Stimulated activated naive CD8-positive, alpha-beta T cell treated with anti-CD3 and anti-CD28 coated beads, Interleukin-15, Interleukin-2, amounts not matched to agents 100 U/mL and 50 U/mL, for 24 hours (primary cell): ENCODE measurements around the gene KDELR1.
A peak's percentile ranks its signal among the peaks of the same experiment; 100 is the strongest.

ENCODE experiments used
- ATAC-seq: fragments of 150-1000 bp; cut with Tn5 transposase; one replicate; pipeline ENCODE4 v1.10.0; 2021
- DNase-seq: peaks from one replicate; pipeline ENCODE4 v3.0.0; 2021

KDELR1 gene

DNA sequence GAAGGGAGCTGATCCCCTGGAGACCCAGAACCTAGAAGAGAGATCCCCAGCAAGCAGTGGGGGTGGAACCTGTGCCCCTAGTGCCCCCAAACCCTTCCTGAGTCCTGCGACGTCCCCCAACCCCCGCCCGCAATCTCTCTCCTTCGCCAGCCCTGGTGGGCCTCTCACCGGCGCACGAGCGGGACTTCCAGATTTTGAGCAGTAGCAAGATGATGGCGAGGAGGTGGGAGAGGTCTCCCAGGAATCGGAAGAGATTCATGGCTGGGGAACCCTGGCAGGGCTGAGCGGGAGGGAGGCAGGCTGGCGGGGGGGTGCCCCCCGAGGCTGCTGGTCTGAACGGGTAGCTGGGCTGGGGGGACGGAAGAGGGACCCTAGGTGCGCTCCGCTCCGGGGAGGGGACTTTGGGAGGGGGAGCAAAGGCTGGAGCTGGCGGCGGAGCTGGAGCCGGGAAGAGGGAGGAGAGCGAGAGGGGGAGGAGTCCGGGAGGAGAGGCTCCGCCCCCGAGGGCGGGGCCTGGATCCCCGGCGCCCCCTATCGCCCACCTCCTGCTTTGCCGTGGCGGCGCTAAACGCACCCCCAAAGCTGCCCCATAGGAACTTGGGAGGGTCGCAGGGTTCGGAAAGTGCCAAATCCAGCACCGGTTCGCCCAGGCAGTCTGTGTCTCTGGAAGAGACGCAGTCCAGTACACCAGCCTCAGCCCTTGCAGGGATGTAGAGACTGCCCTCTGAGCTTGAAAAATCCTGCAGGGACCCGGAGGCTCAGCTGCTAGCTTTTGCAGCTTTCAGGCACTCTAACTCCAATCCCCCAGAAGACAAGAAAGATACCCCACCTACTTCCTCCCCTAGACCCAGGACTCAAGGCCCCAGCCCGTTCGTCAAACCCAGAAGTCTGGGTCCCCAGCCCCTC, at the start of gene KDELR1:
TSS of gene KDELR1 (minus strand) at position 452 of the 906 bp plus-strand sequence. CDS start at position 259, 193 bp downstream.
- ATAC-seq (peak; percentile 79), DNase-seq (peak; percentile 82)

DNA sequence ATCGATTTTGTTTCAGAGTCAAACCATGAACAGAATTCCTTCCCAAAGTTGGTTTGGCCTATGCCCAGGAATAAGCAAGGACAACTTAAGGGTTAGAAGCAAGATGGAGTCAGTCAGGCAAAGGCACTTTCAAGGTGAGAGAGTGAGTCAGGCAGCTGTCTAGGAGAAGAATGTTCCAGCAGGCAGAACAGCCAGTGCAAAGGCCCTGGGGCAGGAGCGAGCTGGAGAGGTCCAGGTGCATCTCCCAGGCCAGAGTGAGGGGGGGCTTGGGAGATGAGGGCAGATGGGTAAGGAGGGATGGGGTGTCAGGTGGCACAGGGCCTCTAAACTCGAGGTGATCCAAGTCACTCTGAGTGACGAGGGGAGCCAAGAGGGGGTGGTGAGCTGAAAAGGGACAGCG, 45.2 kb upstream of the KDELR1 start:
- no peak for DNase-seq
- ATAC-seq, result no peak

DNA sequence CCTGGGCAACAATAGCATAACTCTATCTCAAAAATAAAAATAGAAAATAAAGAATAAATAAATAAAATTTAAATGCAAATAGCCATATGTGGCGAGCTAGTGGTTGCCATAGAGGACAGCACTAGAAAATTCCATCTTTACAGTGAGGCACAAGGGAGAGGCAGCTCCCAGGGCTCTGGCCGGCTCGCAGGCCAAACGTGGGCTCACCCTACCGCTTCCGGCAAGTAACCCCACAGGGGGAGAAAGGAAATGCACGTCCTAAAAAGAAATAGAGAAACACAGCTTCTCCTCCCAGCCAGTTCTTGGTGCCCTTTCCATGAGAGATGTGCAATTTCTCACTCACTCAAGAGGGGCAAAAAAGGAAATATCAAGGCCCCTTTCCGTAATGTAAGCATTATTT, 42.0 kb upstream of the KDELR1 start:
- DNase-seq (no peak), ATAC-seq (no peak)

DNA sequence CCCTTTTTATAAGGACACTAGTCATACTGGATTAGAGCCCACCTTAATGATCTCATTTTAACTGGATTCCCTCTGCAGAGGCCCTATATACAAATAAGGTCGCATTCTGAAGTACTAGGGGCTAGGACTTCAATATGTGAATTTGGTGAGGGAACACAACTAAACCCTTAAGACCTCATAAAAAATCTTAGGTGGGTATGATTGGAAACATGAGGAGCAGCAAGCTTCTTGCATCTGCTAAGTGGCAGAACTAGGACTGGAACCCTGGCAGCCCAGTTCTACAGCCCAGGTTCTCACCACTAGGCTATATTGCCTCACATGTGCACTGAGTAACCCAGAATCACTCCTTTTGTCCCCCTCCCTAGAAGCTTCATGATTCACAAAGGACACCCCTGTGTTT, 37.3 kb upstream of the KDELR1 start:
- no peak for DNase-seq
- peak; percentile 23 for ATAC-seq

DNA sequence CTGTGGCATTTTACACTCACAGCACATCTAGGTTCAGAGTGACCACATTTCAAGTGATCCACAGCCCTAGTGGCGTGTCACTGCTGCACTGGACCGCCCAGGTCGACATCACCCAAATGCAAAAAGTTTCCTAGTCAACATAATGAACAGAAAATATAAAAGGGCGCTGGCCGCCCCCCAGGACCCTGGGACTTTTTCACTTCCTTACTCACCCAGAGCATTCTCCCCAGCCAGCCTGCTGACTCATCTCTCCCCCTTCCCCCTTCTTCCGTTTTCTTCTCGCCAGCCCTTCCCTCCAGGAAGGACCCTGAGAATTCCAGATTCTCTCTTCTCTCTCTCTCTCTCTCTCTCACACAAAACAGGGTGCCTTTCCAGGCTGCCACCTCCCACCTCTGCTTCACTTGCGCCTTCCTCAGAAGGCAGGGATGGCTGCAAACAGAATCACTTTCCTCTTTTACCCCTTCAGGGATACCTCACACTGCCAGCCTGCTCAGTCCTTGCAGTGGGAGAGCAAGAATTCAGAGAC, 33.4 kb upstream of the KDELR1 start:
- DNase-seq, result no peak
- peak; percentile 65 for ATAC-seq

DNA sequence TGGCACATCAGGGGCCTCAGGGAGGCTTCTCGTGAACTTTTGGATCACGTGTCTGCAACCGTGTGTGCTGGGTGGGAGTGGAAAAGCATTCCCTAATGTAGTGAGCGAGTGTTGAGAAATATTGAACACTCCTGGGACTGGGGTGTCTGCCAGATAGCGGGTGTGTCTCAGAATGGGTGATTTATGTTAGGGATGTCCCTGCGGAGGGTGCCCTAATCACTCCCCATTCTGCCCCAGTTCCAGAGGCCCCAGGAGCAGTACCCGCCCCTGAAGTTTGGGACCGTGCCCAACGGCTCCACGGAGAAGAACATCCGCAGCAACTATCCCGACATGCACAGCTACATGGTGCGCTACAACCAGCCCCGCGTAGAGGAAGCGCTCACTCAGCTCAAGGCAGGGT, 30.2 kb upstream of the KDELR1 start:
- DNase-seq (no peak), ATAC-seq (no peak)

DNA sequence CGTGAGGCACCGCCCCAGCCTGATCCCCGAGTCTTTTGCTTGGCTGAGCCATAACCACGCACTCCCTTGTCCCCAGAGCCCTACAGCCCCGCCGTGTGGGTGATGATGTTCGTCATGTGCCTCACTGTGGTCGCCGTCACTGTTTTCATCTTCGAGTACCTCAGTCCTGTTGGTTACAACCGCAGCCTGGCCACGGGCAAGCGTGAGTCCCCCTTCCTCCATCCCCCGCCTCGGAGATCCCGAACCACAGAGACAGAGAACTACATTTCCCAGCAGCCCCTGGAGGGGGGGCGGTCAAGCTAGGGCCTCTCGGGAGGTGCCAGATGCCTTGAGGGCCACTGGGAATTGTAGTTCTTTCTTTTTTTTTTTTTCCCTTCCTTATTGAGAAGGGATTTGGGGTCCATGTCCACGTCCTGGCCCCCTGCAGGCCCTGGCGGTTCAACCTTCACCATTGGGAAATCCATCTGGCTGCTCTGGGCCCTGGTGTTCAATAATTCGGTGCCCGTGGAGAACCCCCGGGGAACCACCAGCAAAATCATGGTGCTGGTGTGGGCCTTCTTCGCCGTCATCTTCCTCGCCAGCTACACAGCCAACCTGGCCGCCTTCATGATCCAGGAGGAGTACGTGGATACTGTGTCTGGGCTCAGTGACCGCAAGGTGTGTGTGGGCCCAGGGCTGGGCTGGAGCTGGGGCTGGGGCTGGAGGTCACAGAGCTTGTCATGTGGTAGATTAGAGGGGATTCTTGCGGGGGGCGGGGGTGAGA, 28.0 kb upstream of the KDELR1 start:
- DNase-seq, result peak; percentile 82
- peak; percentile 83 for ATAC-seq

DNA sequence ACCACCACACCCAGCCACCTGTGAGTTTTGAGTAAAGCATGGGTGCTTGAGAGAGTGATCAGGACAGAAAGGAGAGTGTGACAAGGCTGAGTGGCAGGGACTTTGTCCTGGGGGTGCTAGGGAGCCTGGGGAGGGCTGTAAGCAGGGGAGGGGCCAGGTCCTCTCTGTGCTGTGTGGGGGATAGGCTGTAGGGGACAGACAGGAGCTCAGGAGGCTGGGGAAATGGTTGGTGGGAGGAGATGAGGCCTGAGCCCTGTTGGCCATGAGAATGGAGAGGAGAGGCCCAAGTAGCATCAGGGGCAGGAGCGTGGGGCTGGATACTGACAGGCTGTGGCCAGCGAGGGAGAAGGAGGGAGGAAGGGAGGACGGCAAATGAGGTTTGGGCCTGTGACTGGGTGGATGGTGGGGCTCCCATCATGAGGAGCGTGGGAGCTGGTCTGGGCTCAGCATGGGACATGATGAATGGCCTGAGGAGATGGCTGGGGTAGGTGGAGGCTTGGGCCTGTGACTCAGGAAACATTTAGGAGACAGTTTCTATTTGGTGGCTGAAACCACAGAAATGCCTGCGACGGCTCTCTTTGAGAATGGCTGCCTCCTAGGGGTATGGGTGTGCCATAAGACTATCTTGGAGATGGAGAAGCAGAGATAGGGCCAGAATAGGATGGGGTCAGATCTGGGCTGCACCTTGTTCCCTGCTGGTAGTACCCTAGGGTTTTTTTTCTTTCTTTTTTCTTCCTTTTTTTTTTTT, 27.1 kb upstream of the KDELR1 start:
- ATAC-seq, result peak; percentile 53
- DNase-seq, result peak; percentile 39

DNA sequence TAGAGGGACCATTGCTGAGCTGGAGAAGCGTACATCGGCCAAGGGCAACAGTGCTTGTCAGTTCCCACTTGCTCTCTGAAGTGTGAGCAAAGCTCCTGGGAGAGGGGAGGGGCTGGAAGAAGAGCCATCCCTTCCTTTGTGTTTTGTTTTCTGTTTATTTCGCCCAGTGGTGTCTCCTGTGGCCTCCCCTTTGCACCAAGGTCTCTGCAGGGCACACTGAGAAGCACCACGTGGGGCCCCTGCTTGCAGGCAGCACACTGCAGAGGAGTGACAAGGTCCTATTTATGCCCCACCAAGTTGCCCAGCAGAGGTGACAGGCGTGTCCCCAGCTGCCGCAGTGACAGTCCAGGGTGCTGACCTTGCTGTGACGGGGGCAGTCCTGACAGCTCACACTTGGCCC, 26.1 kb upstream of the KDELR1 start:
- ATAC-seq, result no peak
- no peak for DNase-seq

DNA sequence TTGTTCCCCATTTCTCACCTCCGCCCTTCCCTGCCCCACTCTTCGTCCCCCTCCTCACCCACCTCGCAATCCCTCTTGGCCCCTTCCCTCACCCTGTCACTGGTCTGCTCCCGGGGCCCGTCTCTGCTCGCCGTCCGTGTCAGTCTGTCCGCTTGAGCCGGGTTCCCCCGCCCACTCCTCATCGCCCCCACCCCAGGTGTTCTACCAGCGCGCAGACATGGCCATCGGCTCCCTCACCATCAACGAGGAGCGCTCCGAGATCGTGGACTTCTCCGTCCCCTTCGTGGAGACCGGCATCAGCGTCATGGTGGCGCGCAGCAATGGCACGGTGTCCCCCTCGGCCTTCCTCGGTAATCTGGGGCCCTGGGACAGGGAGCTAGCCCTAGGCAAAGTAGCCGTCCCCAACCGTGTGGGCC, 24.5 kb upstream of the KDELR1 start:
- no peak for DNase-seq
- ATAC-seq, result no peak

DNA sequence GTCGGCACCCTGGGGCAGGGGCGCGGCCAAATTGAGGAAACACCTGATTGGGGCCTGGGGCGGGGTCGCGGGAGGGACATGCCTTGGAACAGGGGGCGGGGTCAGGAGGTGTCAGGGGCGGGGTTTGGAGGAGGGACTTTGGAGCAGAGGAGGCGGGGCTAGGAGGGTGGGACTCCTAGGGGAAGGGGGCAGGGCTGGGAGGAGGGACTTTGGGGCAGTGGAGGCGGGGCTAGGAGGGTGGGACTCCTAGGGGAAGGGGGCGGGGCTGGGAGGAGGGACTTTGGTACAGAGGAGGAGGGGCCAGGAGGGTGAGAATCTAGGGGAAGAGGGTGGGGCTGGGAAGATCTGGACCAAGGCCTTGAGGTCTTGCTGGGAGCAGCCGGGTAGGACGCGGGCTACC, 24.0 kb upstream of the KDELR1 start:
- peak; percentile 81 for DNase-seq
- peak; percentile 39 for ATAC-seq

DNA sequence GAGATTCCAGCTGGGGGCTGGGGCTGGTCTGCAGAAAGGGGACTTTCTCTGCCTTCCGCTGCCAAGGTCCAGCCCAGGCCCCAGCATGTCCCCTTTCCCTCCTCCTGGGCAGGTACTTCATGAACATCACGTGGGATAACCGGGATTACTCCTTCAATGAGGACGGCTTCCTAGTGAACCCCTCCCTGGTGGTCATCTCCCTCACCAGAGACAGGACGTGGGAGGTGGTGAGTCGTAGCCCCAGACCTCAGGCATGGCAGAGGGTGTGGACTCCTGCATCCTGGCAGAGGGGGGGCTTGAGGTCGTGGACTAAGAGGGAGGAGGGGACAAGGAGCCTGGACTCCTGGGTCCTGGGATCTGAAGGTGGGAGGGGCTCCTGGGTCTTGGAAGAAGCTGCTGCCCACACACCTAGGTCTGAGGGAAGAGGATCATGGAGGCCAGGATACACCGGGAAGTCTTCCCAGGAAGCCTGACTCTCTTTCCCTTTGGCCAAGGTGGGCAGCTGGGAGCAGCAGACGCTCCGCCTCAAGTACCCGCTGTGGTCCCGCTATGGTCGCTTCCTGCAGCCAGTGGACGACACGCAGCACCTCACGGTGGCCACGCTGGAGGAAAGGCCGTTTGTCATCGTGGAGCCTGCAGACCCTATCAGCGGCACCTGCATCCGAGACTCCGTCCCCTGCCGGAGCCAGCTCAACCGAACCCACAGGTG, 22.7 kb upstream of the KDELR1 start:
- no peak for ATAC-seq
- no peak for DNase-seq

DNA sequence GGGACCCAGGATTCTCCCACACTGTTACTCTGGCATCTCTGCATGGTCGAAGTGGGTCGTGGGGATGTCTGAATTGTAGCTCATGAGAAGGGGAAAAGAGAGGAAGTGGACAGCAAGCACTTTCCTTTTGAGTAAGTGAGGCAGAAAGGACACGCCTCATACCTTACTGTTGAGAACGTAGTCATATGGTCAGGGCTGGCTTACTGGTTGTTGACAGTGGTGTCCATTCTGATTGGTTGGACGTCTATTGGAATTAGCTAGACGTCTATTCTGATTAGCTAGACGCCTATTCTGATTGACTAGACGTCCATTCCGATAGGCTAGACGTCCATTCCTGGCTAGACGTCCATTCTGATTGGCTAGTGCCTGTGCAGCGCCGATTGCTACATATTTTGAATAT, 14.5 kb upstream of the KDELR1 start:
- no peak for ATAC-seq
- DNase-seq, result no peak

DNA sequence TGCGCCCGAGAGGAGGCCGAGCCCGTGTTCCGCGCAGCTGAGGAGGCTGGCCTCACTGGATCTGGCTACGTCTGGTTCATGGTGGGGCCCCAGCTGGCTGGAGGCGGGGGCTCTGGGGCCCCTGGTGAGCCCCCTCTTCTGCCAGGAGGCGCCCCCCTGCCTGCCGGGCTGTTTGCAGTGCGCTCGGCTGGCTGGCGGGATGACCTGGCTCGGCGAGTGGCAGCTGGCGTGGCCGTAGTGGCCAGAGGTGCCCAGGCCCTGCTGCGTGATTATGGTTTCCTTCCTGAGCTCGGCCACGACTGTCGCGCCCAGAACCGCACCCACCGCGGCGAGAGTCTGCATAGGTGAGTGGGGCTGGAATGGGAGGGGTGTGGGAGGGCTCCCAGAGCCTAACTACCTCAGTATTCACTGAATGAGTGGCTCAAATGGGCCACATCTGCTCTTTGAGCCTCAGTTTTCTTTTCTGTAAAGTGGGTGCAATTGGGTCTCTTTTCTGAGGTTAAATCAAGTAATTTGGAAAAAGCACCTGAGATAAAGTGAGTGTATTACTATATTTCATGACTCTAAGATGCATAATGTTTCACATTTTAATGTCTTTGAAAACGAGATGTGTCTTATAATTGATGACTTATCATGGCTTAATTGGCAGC, 13.8 kb upstream of the KDELR1 start:
- DNase-seq, result no peak
- no peak for ATAC-seq

DNA sequence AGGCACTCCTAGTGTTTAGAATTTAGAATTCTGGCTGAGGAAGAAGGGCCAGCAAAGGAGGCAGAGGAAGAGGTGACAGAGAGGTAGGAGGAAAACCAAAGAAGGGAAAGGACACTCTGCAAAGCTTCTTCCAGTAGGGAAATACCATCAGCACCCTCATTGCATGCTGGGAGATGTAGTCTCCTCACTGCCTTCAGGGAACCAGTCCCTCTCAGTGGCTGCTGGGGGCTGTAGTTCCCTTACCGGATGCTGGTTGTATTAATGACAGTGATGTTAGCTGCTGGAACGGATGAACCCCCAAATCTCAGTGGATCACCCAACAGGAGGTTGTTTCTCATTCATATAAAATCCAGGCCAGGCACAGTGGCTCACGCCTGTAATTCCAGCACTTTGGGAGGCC, 12.3 kb upstream of the KDELR1 start:
- peak; percentile 54 for ATAC-seq
- peak; percentile 54 for DNase-seq

DNA sequence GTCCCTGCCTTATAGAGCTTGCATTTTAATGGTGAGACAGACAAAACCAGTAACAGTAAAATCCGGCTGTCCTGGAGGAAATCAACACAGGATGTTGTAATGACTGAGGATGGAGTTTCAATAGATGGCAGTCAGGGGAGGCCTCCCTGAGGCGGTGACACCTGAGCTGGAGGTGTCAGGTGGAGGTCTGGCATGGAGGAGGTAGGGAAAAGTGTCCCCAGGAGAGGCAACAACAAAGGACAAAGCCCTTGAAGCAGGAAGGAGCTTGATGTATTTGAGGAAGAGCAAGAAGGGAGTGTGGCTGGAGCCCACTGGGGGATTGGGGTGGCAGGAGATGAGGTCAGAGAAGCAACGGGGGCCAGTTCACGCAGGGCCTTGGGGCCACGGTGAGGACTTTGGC, 9.9 kb upstream of the KDELR1 start:
- no peak for ATAC-seq

DNA sequence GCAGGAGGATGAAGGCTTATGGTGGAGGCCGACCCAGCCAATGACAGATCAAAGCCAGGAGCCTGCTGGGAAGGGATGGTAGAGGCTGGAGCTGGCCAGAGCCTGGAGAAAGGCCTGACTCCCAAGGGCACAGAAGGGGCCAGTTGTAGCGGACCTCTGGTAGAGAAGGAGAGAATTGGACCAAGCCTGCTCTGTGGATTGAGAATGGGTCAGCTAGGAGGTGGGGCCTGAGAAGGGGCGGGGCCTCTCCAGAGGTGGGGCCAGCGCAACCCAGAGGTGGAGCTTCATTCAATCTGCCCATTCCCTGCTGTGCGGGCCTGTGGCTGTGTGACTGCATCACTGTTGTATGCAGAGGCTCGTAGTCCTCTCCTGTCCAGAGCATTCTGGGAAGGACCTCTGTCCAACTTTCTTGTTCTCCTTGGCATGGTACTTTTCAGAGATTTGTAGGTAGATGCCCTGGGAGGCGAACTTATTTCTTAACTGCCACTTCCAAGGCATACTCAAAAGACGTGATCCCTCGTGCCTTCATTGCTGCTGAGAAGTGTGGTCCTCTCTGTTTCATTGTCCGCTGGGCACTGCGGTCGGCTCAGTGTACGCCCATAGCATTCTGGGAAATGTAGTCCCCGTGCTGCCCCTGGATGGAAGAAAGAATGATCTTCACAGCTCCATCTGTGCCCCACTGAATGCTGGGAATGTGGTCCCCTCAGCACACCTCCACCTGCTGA, 8.8 kb upstream of the KDELR1 start:
- DNase-seq (peak; percentile 42), ATAC-seq (no peak)

More for the DNA sequence above, 9.9 kb upstream of the KDELR1 start:
- no peak for DNase-seq

DNA sequence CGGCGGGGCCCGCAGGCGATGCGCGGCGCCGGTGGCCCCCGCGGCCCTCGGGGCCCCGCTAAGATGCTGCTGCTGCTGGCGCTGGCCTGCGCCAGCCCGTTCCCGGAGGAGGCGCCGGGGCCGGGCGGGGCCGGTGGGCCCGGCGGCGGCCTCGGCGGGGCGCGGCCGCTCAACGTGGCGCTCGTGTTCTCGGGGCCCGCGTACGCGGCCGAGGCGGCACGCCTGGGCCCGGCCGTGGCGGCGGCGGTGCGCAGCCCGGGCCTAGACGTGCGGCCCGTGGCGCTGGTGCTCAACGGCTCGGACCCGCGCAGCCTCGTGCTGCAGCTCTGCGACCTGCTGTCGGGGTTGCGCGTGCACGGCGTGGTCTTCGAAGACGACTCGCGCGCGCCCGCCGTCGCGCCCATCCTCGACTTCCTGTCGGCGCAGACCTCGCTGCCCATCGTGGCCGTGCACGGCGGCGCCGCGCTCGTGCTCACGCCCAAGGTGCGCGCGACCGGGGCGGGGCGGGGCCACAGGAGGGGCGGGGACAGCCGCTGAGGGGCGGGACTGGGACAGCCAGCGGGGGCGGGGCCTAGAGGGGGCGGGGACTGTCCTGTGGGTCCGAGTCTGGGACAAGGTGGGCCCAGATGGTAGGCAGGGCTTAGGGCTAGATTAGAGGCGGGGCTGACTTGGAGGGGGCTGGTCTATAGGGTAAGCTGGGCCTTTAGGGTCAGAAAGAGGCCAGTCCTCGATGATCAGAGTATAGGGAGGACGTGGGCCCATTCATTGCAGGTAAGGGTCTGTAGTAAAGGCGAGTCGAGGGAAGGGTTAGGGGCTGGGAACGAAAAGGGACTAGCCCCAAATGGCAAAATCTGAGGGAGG, 7.3 kb upstream of the KDELR1 start:
- DNase-seq (peak; percentile 90), ATAC-seq (peak; percentile 76)

DNA sequence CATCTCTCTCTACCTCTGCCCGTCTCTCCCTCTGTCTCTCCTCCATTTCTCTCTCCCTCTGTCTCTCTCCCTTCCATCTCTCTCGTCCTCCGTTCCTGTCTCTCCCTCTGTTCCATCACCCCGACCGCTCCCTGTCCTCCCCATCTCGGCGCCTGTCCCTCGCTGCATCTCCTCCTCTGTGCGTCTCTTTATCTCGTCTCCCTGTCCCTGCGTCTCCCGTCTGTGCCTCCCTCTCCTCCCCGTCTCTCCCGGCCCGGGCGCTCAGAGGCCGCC, 6.7 kb upstream of the KDELR1 start:
- no peak for DNase-seq
- ATAC-seq, result no peak
